ENCODE data around the gene RASSF1. TPM values are rescaled to one million over a fixed set of nuclear protein-coding genes. Genes with fewer than 3 reads are reported as not detected.
"Not testable (repeated sequence)": the region's sequence is repeated elsewhere in the genome, so short reads cannot be mapped to it uniquely, and the experiment has no call there.

The RASSF1 gene
- polyA plus RNA-seq, 1 experiment = 80.2 TPM

GRCh38 chr3:50290161-50290641 lies 50.4 kb downstream of the RASSF1 start:
- no peak for DNase-seq (ENCODE audit: low read depth)
- CTCF ChIA-PET = interaction anchor here (1.1 to 2.0 kb wide), 4 partner anchors 16 to 64 kb away, joined by 3 to 5 read pairs (median 4); partner anchors contain the start of gene GNAI2
- POLR2A ChIA-PET = no interaction called here
- Histone ChIP-seq H3K27me3 (ENCODE audit: control insufficient read depth, insufficient read depth, low read length) (no peaks in the 10 kb centered on the region), H3K4me3 (ENCODE audit: low read depth, low read length) (no peak overlapping the region), H3K36me3 (ENCODE audit: control insufficient read depth, insufficient read depth, low read length) (peaks cover 31% of the 10 kb centered on the region)
- TF ChIP-seq, protein P1, sequence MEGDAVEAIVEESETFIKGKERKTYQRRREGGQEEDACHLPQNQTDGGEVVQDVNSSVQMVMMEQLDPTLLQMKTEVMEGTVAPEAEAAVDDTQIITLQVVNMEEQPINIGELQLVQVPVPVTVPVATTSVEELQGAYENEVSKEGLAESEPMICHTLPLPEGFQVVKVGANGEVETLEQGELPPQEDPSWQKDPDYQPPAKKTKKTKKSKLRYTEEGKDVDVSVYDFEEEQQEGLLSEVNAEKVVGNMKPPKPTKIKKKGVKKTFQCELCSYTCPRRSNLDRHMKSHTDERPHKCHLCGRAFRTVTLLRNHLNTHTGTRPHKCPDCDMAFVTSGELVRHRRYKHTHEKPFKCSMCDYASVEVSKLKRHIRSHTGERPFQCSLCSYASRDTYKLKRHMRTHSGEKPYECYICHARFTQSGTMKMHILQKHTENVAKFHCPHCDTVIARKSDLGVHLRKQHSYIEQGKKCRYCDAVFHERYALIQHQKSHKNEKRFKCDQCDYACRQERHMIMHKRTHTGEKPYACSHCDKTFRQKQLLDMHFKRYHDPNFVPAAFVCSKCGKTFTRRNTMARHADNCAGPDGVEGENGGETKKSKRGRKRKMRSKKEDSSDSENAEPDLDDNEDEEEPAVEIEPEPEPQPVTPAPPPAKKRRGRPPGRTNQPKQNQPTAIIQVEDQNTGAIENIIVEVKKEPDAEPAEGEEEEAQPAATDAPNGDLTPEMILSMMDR (IDR thresholded peaks at IDR 0.05; ENCODE audit: insufficient read depth, low read depth, low read length) = no peak

DNA sequence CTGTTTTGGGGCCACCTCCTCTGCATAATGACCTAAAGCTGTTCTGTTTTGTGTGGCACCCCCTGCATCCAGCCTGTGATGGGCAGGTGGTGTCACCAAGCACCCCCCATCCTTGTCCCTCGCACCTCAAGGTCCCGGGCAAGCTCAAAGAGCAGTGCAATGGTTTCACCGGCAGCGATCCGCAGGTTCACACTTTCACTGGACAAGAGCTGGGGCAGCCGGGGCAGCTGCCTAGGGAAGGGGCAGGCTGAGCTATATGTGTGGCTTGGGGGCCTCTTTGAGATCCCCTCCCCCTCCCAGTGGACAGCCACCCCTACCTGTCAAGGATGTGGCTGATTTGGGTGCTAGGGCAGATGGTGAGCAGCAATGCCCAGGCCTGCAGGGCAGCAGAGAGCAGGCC lies 51.5 kb downstream of the RASSF1 start:
- TF ChIP-seq, protein P1 (IDR thresholded peaks at IDR 0.05; ENCODE audit: insufficient read depth, low read depth, low read length) = no peak
- no peak overlapping the region for H3K4me3 ChIP-seq (ENCODE audit: low read depth, low read length)
- no peak for DNase-seq (ENCODE audit: low read depth)
- POLR2A ChIA-PET = no interaction called here
- peaks cover 31% of the 10 kb centered on the region for H3K36me3 ChIP-seq (ENCODE audit: control insufficient read depth, insufficient read depth, low read length)
- H3K27me3 ChIP-seq (ENCODE audit: control insufficient read depth, insufficient read depth, low read length) = no peaks in the 10 kb centered on the region
- CTCF ChIA-PET = interaction anchor here (1.1 to 2.0 kb wide), 5 partner anchors 15 to 100 kb away, joined by 3 to 5 read pairs (median 4); partner anchors contain the start of gene GNAI2

DNA sequence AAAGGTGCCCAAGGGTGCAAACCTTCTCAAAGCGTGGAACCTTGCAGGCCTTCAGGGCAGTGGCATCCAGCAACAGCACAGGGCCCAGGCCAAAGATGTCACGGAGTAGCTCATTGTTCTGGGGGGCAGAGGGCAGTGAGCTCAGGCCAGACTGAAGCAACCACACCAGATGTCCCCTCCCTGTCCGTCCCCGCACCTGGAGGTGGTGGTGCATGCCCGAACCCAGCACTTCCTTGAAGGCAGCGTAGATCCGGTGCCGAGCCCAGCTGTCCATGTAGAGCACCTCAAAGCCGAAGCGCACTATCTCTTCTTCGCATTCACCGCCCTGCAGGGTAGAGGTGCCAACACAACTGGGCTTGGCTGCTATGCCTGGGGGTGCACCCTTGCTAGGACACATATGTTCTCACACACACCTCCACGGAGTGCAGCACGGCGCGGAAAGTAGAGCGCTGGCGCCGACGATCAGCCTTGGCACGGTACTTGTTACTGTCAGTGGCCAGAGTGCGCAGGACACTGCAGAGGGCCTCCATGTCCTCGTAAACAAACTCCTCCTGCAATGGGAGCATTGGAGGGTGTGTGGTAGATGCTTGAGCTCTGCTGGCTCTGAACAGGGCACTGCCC lies 52.1 kb downstream of the RASSF1 start:
- Histone ChIP-seq H3K4me3 (ENCODE audit: low read depth, low read length) (no peak overlapping the region), H3K27me3 (ENCODE audit: control insufficient read depth, insufficient read depth, low read length) (no peaks in the 10 kb centered on the region), H3K36me3 (ENCODE audit: control insufficient read depth, insufficient read depth, low read length) (peaks cover 31% of the 10 kb centered on the region)
- POLR2A ChIA-PET = no interaction called here
- no peak for DNase-seq (ENCODE audit: low read depth)
- CTCF ChIA-PET = interaction anchor here (0.6 to 2.0 kb wide), 5 partner anchors 7 to 99 kb away, joined by 3 to 5 read pairs (median 4); no protein-coding TSS in a partner anchor
- TF ChIP-seq, protein P1 (IDR thresholded peaks at IDR 0.05; ENCODE audit: insufficient read depth, low read depth, low read length) = no peak

- ChIA-PET POLR2A (no interaction called here), CTCF (no interaction called here)
- TF ChIP-seq, protein P1 (IDR thresholded peaks at IDR 0.05; ENCODE audit: insufficient read depth, low read depth, low read length) = no peak
Measured at GRCh38 chr3:50287262-50287661, 53.4 kb downstream of the RASSF1 start.

GRCh38 chr3:50286322-50287227 lies 54.1 kb downstream of the RASSF1 start:
- ChIA-PET CTCF (no interaction called here), POLR2A (no interaction called here)
- Histone ChIP-seq H3K36me3 (ENCODE audit: control insufficient read depth, insufficient read depth, low read length) (peaks cover 31% of the 10 kb centered on the region), H3K4me3 (ENCODE audit: low read depth, low read length) (no peak overlapping the region), H3K27me3 (ENCODE audit: control insufficient read depth, insufficient read depth, low read length) (no peaks in the 10 kb centered on the region)
- TF ChIP-seq, protein P1 (IDR thresholded peaks at IDR 0.05; ENCODE audit: insufficient read depth, low read depth, low read length) = no peak
- DNase-seq (ENCODE audit: low read depth) = no peak

More at GRCh38 chr3:50287262-50287661, 53.4 kb downstream of the RASSF1 start:
- DNase-seq (ENCODE audit: low read depth) = no peak
- no peak overlapping the region for H3K4me3 ChIP-seq (ENCODE audit: low read depth, low read length)
- H3K27me3 ChIP-seq (ENCODE audit: control insufficient read depth, insufficient read depth, low read length) = no peaks in the 10 kb centered on the region
- peaks cover 31% of the 10 kb centered on the region for H3K36me3 ChIP-seq (ENCODE audit: control insufficient read depth, insufficient read depth, low read length)

GRCh38 chr3:50284121-50284520 lies 56.5 kb downstream of the RASSF1 start:
- ChIA-PET CTCF (interaction anchor here (0.7 kb wide), 1 partner anchor 258 kb away, joined by 3 read pairs; no protein-coding TSS in a partner anchor), POLR2A (interaction anchor here (0.7 kb wide), 1 partner anchor 480 kb away, joined by 15 read pairs; no protein-coding TSS in a partner anchor)
- not testable (repeated sequence) for H3K4me3 ChIP-seq (ENCODE audit: low read depth, low read length); H3K27me3 ChIP-seq (ENCODE audit: control insufficient read depth, insufficient read depth, low read length); DNase-seq (ENCODE audit: low read depth)
- peaks cover 18% of the 10 kb centered on the region for H3K36me3 ChIP-seq (ENCODE audit: control insufficient read depth, insufficient read depth, low read length)

Measured in BJ (cell line).